ENCODE data around the gene NRM. TPM values are rescaled to one million over a fixed set of nuclear protein-coding genes. Genes with fewer than 3 reads are reported as not detected.

The NRM gene
- total and polyA plus RNA-seq, 2 of the 13 experiments (the other 11 are each of a cell fraction or from before 2014, with no cell fraction given) = 12.5 to 16.0 TPM

- peak; percentile 64; the same call in 1 of the 2 replicates for TF ChIP-seq ZNF501 (CRISPR knock-in tag; IDR thresholded peaks at IDR 0.05)
- peak; percentile 68; the same call in 1 of the 2 replicates for TF ChIP-seq MAZ (IDR thresholded peaks at IDR 0.05; ENCODE audit: borderline replicate concordance, low read depth, low read length)
- TF ChIP-seq MAZ (CRISPR knock-in tag; IDR thresholded peaks at IDR 0.05; ENCODE audit: low read depth) = peak; percentile 83
- no peak for TF ChIP-seq DZIP1 (CRISPR knock-in tag; IDR thresholded peaks at IDR 0.05)
- TF ChIP-seq HMG20B (CRISPR knock-in tag; conservative IDR thresholded peaks at IDR 0.05) = peak; percentile 17; the same call in 1 of the 2 replicates
- TF ChIP-seq MYPOP (CRISPR knock-in tag; IDR thresholded peaks at IDR 0.05) = no peak
- TF ChIP-seq MTA1 (CRISPR knock-in tag; IDR thresholded peaks at IDR 0.05; ENCODE audit: borderline replicate concordance) = peak; percentile 20; the same call in 1 of the 2 replicates
- TF ChIP-seq ZNF724P (CRISPR knock-in tag; IDR thresholded peaks at IDR 0.05; ENCODE audit: borderline replicate concordance) = no peak
- TF ChIP-seq ZNF264 (CRISPR knock-in tag; IDR thresholded peaks at IDR 0.05) = 0 out of 2 replicates have a peak, but pooled peaks have one; percentile 33
- TF ChIP-seq MIXL1 (CRISPR knock-in tag; IDR thresholded peaks at IDR 0.05) = no peak
- TF ChIP-seq FOXP1 (IDR thresholded peaks at IDR 0.05) = no peak
- no peak for TF ChIP-seq FOXP1 (CRISPR knock-in tag; IDR thresholded peaks at IDR 0.05)
- TF ChIP-seq ZBTB25 (CRISPR knock-in tag; IDR thresholded peaks at IDR 0.05) = no peak
- TF ChIP-seq ARNTL (CRISPR knock-in tag; IDR thresholded peaks at IDR 0.05) = no peak
- peak in 1 of 2 experiments; percentile 79; a peak in 1 of 4 replicates for TF ChIP-seq KLF16 (CRISPR knock-in tag; IDR thresholded peaks at IDR 0.05)
- no peak for TF ChIP-seq ZBTB39 (CRISPR knock-in tag; IDR thresholded peaks at IDR 0.05)
- TF ChIP-seq SNAPC4 (CRISPR knock-in tag; IDR thresholded peaks at IDR 0.05) = peak; percentile 62; the same call in 1 of the 2 replicates
These were observed at the start of gene NRM (continued) for GRCh38 chr6:30690403-30691207.

Data from HepG2 (cell line).